ENCODE measurements around the gene DCHS2. TPM values are rescaled to one million over a fixed set of nuclear protein-coding genes. Genes with fewer than 3 reads are reported as not detected.

DCHS2 gene
- total RNA-seq, 2 experiments from 2014 or later = not detected

- H3K9me3 ChIP-seq (ENCODE audit: low read length) = no peaks in the 10 kb centered on the region
- no peaks in the 10 kb centered on the region for H3K9me2 ChIP-seq (ENCODE audit: insufficient read depth, low read length)
- no peaks in the 10 kb centered on the region for H3K4me1 ChIP-seq (ENCODE audit: insufficient read depth, low read length, poor library complexity, severe bottlenecking)
- BruUV-seq (replicated peaks) = no TSS peak
- H3K4me2 ChIP-seq (ENCODE audit: low read length) = no peak overlapping the region
- no peak for TF ChIP-seq CTCF (conservative IDR thresholded peaks at IDR 0.05; ENCODE audit: low read length)
- no peak for TF ChIP-seq EZH2phosphoT487 (IDR thresholded peaks at IDR 0.05; ENCODE audit: borderline replicate concordance, low read depth, low read length)
- no peaks in the 10 kb centered on the region for H4K20me1 ChIP-seq (ENCODE audit: insufficient read depth, low read length)
- H3K79me2 ChIP-seq (ENCODE audit: insufficient read depth, low read depth, low read length) = no peaks in the 10 kb centered on the region
- H3K4me3 ChIP-seq (ENCODE audit: low read depth, low read length, poor library complexity, severe bottlenecking) = no peak overlapping the region
- POLR2A ChIA-PET = no interaction called here
- CTCF ChIA-PET (ENCODE audit: unreplicated experiment) = no interaction called here
- H2AFZ ChIP-seq (ENCODE audit: low read length) = no peak overlapping the region
- intact Hi-C loops (cut with micrococcal nuclease; ENCODE audit: unreplicated experiment) = no loop called here
- H3K27ac ChIP-seq (ENCODE audit: low read depth, low read length, poor library complexity, severe bottlenecking) = no peak overlapping the region
- DNase-seq (ENCODE audit: low spot score) = no peak
- no peaks in the 10 kb centered on the region for H3K36me3 ChIP-seq (ENCODE audit: insufficient read depth, low read length)
Measured at GRCh38 chr4:154376486-154376885, 115.1 kb downstream of the DCHS2 start.

GRCh38 chr4:154368060-154368459 is 123.5 kb downstream of the DCHS2 start:
- CTCF ChIA-PET (ENCODE audit: unreplicated experiment) = no interaction called here
- no peak overlapping the region for H3K4me3 ChIP-seq (ENCODE audit: low read depth, low read length, poor library complexity, severe bottlenecking)
- no peaks in the 10 kb centered on the region for H3K36me3 ChIP-seq (ENCODE audit: insufficient read depth, low read length)
- no peaks in the 10 kb centered on the region for H3K9me3 ChIP-seq (ENCODE audit: low read length)
- H2AFZ ChIP-seq (ENCODE audit: low read length) = no peak overlapping the region
- intact Hi-C loops (cut with micrococcal nuclease; ENCODE audit: unreplicated experiment) = no loop called here
- H3K9me2 ChIP-seq (ENCODE audit: insufficient read depth, low read length) = no peaks in the 10 kb centered on the region
- H3K79me2 ChIP-seq (ENCODE audit: insufficient read depth, low read depth, low read length) = no peaks in the 10 kb centered on the region
- no peak overlapping the region for H3K4me2 ChIP-seq (ENCODE audit: low read length)
- no peaks in the 10 kb centered on the region for H4K20me1 ChIP-seq (ENCODE audit: insufficient read depth, low read length)
- POLR2A ChIA-PET = no interaction called here
- no peak for DNase-seq (ENCODE audit: low spot score)
- TF ChIP-seq EZH2phosphoT487 (IDR thresholded peaks at IDR 0.05; ENCODE audit: borderline replicate concordance, low read depth, low read length) = no peak
- no peak for TF ChIP-seq CTCF (conservative IDR thresholded peaks at IDR 0.05; ENCODE audit: low read length)
- H3K4me1 ChIP-seq (ENCODE audit: insufficient read depth, low read length, poor library complexity, severe bottlenecking) = no peaks in the 10 kb centered on the region
- no peak overlapping the region for H3K27ac ChIP-seq (ENCODE audit: low read depth, low read length, poor library complexity, severe bottlenecking)
- BruUV-seq (replicated peaks) = no TSS peak

GRCh38 chr4:154367659-154368058 is 123.9 kb downstream of the DCHS2 start:
- ChIA-PET POLR2A (no interaction called here), CTCF (ENCODE audit: unreplicated experiment) (no interaction called here)
- Histone ChIP-seq H2AFZ (ENCODE audit: low read length) (no peak overlapping the region), H3K9me3 (ENCODE audit: low read length) (no peaks in the 10 kb centered on the region), H3K4me3 (ENCODE audit: low read depth, low read length, poor library complexity, severe bottlenecking) (no peak overlapping the region), H3K79me2 (ENCODE audit: insufficient read depth, low read depth, low read length) (no peaks in the 10 kb centered on the region), H3K36me3 (ENCODE audit: insufficient read depth, low read length) (no peaks in the 10 kb centered on the region), H3K4me1 (ENCODE audit: insufficient read depth, low read length, poor library complexity, severe bottlenecking) (no peaks in the 10 kb centered on the region), H4K20me1 (ENCODE audit: insufficient read depth, low read length) (no peaks in the 10 kb centered on the region), H3K27ac (ENCODE audit: low read depth, low read length, poor library complexity, severe bottlenecking) (no peak overlapping the region), H3K9me2 (ENCODE audit: insufficient read depth, low read length) (no peaks in the 10 kb centered on the region), H3K4me2 (ENCODE audit: low read length) (no peak overlapping the region)
- no peak for DNase-seq (ENCODE audit: low spot score)
- intact Hi-C loops (cut with micrococcal nuclease; ENCODE audit: unreplicated experiment) = no loop called here
- TF ChIP-seq CTCF (conservative IDR thresholded peaks at IDR 0.05; ENCODE audit: low read length) (no peak), EZH2phosphoT487 (IDR thresholded peaks at IDR 0.05; ENCODE audit: borderline replicate concordance, low read depth, low read length) (no peak)
- no TSS peak for BruUV-seq (replicated peaks)

Data from OCI-LY7 (cell line).